SU-DHL-6 (cell line): ENCODE measurements around the gene PTPN4.

Source experiments
- H2AFZ ChIP-seq: fragments of 200-600 bp; sonication (generic); 2 replicates; pipeline ENCODE4 v1.6.1; 2014; ENCODE audit warnings: low read depth, mild to moderate bottlenecking, moderate library complexity, mixed read lengths, antibody characterized with exemption, low read length; ENCODE audit not compliant: severe bottlenecking
- H3F3A ChIP-seq: fragments of 200-600 bp; shearing (Covaris generic); 2 replicates; pipeline ENCODE4 v1.6.0; 2016; ENCODE audit warnings: antibody characterized with exemption, mild to moderate bottlenecking; ENCODE audit not compliant: insufficient read depth
- H3K27ac ChIP-seq: fragments of 200-600 bp; sonication (generic); 2 replicates; pipeline ENCODE4 v1.5.1; 2016; ENCODE audit warnings: low read depth, mild to moderate bottlenecking, low read length, moderate library complexity, mixed read lengths
- H3K27me3 ChIP-seq: fragments of 200-600 bp; sonication (generic), shearing (Covaris generic); 2 replicates; pipeline ENCODE4 v1.6.0; 2014; ENCODE audit warnings: mild to moderate bottlenecking, low read length
- H3K36me3 ChIP-seq: fragments of 200-600 bp; sonication (generic); 2 replicates; pipeline ENCODE4 v1.6.1; 2014; ENCODE audit warnings: mild to moderate bottlenecking, low read length, mixed read lengths
- H3K4me2 ChIP-seq: fragments of 300-600, 200-600 bp; shearing (Covaris generic), sonication (generic); 2 replicates; pipeline ENCODE4 v1.6.0; 2014; ENCODE audit warnings: low read length, low read depth, mild to moderate bottlenecking; ENCODE audit not compliant: poor library complexity, severe bottlenecking
- H3K4me3 ChIP-seq: fragments of 200-600 bp; sonication (generic); 2 replicates; pipeline ENCODE4 v1.5.1; 2014; ENCODE audit warnings: antibody characterized with exemption, low read length, mild to moderate bottlenecking, mixed read lengths; ENCODE audit not compliant: insufficient read depth, poor library complexity, severe bottlenecking
- H3K79me2 ChIP-seq: fragments of 200-600 bp; sonication (generic); 2 replicates; pipeline ENCODE4 v1.6.1; 2014; ENCODE audit warnings: mild to moderate bottlenecking, low read length, moderate library complexity; ENCODE audit not compliant: insufficient read depth
- H3K9ac ChIP-seq: fragments of 200-600 bp; sonication (generic); 2 replicates; pipeline ENCODE4 v1.7.0; 2014; ENCODE audit warnings: mild to moderate bottlenecking, low read length
- H3K9me2 ChIP-seq: fragments of 200-600 bp; sonication (generic); replicated peaks from 2 replicates; pipeline ENCODE4 v1.6.1; 2014; ENCODE audit warnings: low read length; ENCODE audit not compliant: insufficient read depth
- H3K9me3 ChIP-seq: fragments of 200-600 bp; sonication (generic); 2 replicates; pipeline ENCODE4 v1.6.1; 2014; ENCODE audit warnings: low read length, mixed read lengths; ENCODE audit not compliant: insufficient read depth
- H4K20me1 ChIP-seq: fragments of 200-600 bp; sonication (generic); 2 replicates; pipeline ENCODE4 v1.6.1; 2014; ENCODE audit warnings: low read depth, mild to moderate bottlenecking, antibody characterized with exemption, low read length, moderate library complexity, mixed read lengths
- CTCF ChIP-seq: fragments of 200-600 bp; sonication (generic); IDR thresholded peaks from one replicate; pipeline ENCODE4 v1.5.1; 2017; ENCODE audit warnings: antibody characterized with exemption, mild to moderate bottlenecking, low read length, moderate library complexity; ENCODE audit not compliant: insufficient read depth, poor library complexity, severe bottlenecking
- EZH2phosphoT487 ChIP-seq: fragments of 200-600 bp; sonication (generic), shearing (Covaris generic); conservative IDR thresholded peaks from 2 replicates; pipeline ENCODE4 v1.6.1; 2018; ENCODE audit warnings: mild to moderate bottlenecking, antibody characterized with exemption, low read length, moderate library complexity, mixed read lengths

PTPN4 gene

DNA sequence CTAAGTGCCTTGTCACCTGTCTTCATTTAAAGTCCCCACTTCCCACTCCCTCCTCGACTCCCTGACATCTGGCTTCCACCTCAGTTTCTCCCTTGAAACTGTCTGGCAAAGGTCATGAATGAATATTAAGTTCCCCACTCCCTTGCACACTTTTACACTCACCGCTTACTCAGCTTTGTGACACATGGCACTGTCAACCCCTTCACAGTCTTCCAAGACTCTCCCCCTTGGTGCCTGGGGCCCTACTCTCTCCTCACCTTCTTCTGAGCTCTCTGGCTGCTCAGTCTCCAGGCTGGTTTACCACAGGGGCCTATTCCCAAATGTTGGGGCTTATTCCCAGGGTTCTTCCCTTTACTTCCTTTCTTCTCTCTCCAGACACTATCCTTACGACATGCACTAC, 17.9 kb upstream of the PTPN4 start:
- Histone ChIP-seq H2AFZ (no peak overlapping the region), H3K27me3 (no peaks in the 10 kb centered on the region), H3K9me3 (no peaks in the 10 kb centered on the region), H3K79me2 (no peaks in the 10 kb centered on the region), H3K9ac (no peak overlapping the region), H4K20me1 (no peaks in the 10 kb centered on the region), H3K4me2 (no peak overlapping the region), H3K9me2 (no peaks in the 10 kb centered on the region), H3F3A (no peaks in the 10 kb centered on the region), H3K27ac (no peak overlapping the region), H3K4me3 (no peak overlapping the region), H3K36me3 (no peaks in the 10 kb centered on the region)
- TF ChIP-seq CTCF (no peak), EZH2phosphoT487 (no peak)

DNA sequence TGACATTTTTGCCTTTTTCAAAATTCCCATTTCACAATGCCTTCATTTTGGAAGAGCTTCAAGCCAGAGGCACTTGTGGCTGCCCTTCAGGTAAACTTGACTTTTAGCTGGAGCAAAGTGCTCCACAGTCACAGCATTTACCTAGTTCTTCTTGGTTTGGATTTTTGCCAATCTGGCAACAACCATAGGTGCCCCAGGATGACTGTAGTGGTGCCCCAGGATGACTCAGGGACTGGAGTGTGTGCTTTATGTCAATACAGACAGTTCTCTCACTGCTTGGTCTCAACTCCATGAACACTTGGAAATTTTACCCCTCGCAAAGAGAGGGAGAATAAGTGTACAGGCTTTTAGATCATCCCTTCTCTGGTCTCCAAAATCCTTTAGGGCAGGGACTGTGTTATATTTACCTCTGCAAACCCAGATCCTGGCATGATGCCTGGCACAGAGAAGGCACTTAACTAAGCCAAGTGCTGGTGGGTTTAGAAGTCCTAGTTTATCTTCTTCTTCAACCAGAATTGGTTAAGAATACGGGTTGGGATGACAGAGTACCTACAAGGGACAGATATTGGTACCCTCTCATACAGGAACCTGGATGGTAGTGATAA, 15.3 kb upstream of the PTPN4 start:
- no peak overlapping the region for H3K27ac ChIP-seq
- no peaks in the 10 kb centered on the region for H3K9me3 ChIP-seq
- no peak overlapping the region for H3K4me3 ChIP-seq
- no peak overlapping the region for H3K9ac ChIP-seq
- no peaks in the 10 kb centered on the region for H3K27me3 ChIP-seq
- TF ChIP-seq CTCF (no peak), EZH2phosphoT487 (no peak)
- no peaks in the 10 kb centered on the region for H3K9me2 ChIP-seq
- no peak overlapping the region for H2AFZ ChIP-seq
- H3F3A ChIP-seq = no peaks in the 10 kb centered on the region
- H3K36me3 ChIP-seq = no peaks in the 10 kb centered on the region
- no peaks in the 10 kb centered on the region for H3K79me2 ChIP-seq
- H3K4me2 ChIP-seq = no peak overlapping the region
- no peaks in the 10 kb centered on the region for H4K20me1 ChIP-seq

GRCh38 chr2:119745566-119745965, 14.2 kb upstream of the PTPN4 start:
- H3K36me3 ChIP-seq = no peaks in the 10 kb centered on the region
- no peaks in the 10 kb centered on the region for H3F3A ChIP-seq
- H3K27me3 ChIP-seq = no peaks in the 10 kb centered on the region
- H3K4me2 ChIP-seq = no peak overlapping the region
- no peaks in the 10 kb centered on the region for H3K79me2 ChIP-seq
- no peak overlapping the region for H3K27ac ChIP-seq
- H3K4me3 ChIP-seq = no peak overlapping the region
- no peak for TF ChIP-seq CTCF
- TF ChIP-seq EZH2phosphoT487 = no peak
- no peaks in the 10 kb centered on the region for H4K20me1 ChIP-seq
- H3K9ac ChIP-seq = no peak overlapping the region
- H2AFZ ChIP-seq = no peak overlapping the region
- no peaks in the 10 kb centered on the region for H3K9me3 ChIP-seq
- H3K9me2 ChIP-seq = no peaks in the 10 kb centered on the region
